ENCODE results near the gene DENND4C.

GRCh38 chr9:19286634-19287188 lies 56.2 kb downstream of the DENND4C start:
- TF ChIP-seq MAFK (IDR thresholded peaks at IDR 0.05; ENCODE audit: low read depth, low read length) (no peak), CTCF (conservative IDR thresholded peaks at IDR 0.05; ENCODE audit: low read depth, low read length) (no peak), FOS (IDR thresholded peaks at IDR 0.05; ENCODE audit: low read depth, low read length) (no peak), POLR2A (IDR thresholded peaks at IDR 0.05; ENCODE audit: low read depth, low read length) (no peak), RFX5 (IDR thresholded peaks at IDR 0.05; ENCODE audit: low read depth, low read length) (no peak), SMC3 (IDR thresholded peaks at IDR 0.05; ENCODE audit: low read depth, low read length) (no peak), RAD21 (IDR thresholded peaks at IDR 0.05; ENCODE audit: low read length) (no peak)

Measured in IMR-90 (cell line).